ENCODE measurements around the gene TRAPPC1. TPM values are rescaled to one million over a fixed set of nuclear protein-coding genes. Genes with fewer than 3 reads are reported as not detected.

TRAPPC1 gene
- total RNA-seq, 1 donor from 2014 or later: 147 TPM

Other genes starting within 250 kb of the TRAPPC1 start
- 48.7 TPM for gene TP53, start 244.5 kb downstream of the TRAPPC1 start, total RNA-seq
- 9.0 TPM for gene WRAP53, start 243.5 kb downstream of the TRAPPC1 start, total RNA-seq
- 1.6 TPM for gene EFNB3, start 226.7 kb downstream of the TRAPPC1 start, total RNA-seq
- 0.95 TPM for gene DNAH2, start 214.2 kb downstream of the TRAPPC1 start, total RNA-seq
- gene KDM6B, start 97.7 kb downstream of the TRAPPC1 start, total RNA-seq: 52.5 TPM
- gene TMEM88, start 76.9 kb downstream of the TRAPPC1 start, total RNA-seq: 5.8 TPM
- gene NAA38, start 74.4 kb downstream of the TRAPPC1 start, total RNA-seq: 79.0 TPM
- gene CYB5D1, start 73.9 kb downstream of the TRAPPC1 start, total RNA-seq: 21.9 TPM
- gene CHD3, start 43.2 kb downstream of the TRAPPC1 start, total RNA-seq: 127 TPM
- gene RNF227, start 15.7 kb downstream of the TRAPPC1 start, total RNA-seq: 3.5 TPM
- gene KCNAB3, start 2.1 kb downstream of the TRAPPC1 start, total RNA-seq: 2.5 TPM
- gene CNTROB, start 260 bp upstream of the TRAPPC1 start, total RNA-seq: 32.1 TPM
- gene GUCY2D, start 70.7 kb upstream of the TRAPPC1 start, total RNA-seq: 0.63 TPM
- 14.0 TPM for gene ALOX15B, start 107.1 kb upstream of the TRAPPC1 start, total RNA-seq
- 0.43 TPM for gene ALOX12B, start 155.8 kb upstream of the TRAPPC1 start, total RNA-seq
- not detected for gene ALOXE3, start 186.6 kb upstream of the TRAPPC1 start, total RNA-seq
- gene HES7, start 192.2 kb upstream of the TRAPPC1 start, total RNA-seq: 0.78 TPM
- 123 TPM for gene PER1, start 220.5 kb upstream of the TRAPPC1 start, total RNA-seq
- 73.8 TPM for gene VAMP2, start 231.0 kb upstream of the TRAPPC1 start, total RNA-seq
- gene TMEM107, start 244.4 kb upstream of the TRAPPC1 start, total RNA-seq: 22.5 TPM

Measured in mucosa of gallbladder (tissue), 1 donor.